Stimulated activated memory B cell treated with anti-CD40 and anti-IgM and Interleukin-4, amounts not matched to agents 10 μg/mL and 1 μg/mL and 100 μg/mL, for 72 hours (primary cell): Measurements from ENCODE around the gene CRAT.

Experiments used
- ATAC-seq: fragments of 150-1000 bp; cut with Tn5 transposase; 2 replicates; pipeline ENCODE4 v1.10.0; 2021
- H3K27ac Mint-ChIP-seq: one replicate; pipeline ENCODE4 v1.8.0; 2022; ENCODE audit warnings: mild to moderate bottlenecking, mixed read lengths
- H3K27me3 Mint-ChIP-seq: one replicate; pipeline ENCODE4 v1.8.0; 2022; ENCODE audit warnings: mixed read lengths
- H3K36me3 Mint-ChIP-seq: one replicate; pipeline ENCODE4 v1.8.0; 2022; ENCODE audit warnings: mixed read lengths
- H3K4me1 Mint-ChIP-seq: one replicate; pipeline ENCODE4 v1.8.0; 2022; ENCODE audit warnings: mixed read lengths
- H3K4me3 Mint-ChIP-seq: one replicate; pipeline ENCODE4 v1.8.0; 2022; ENCODE audit warnings: mild to moderate bottlenecking, moderate library complexity, mixed read lengths
- H3K9me3 Mint-ChIP-seq: one replicate; pipeline ENCODE4 v1.8.0; 2022; ENCODE audit warnings: mixed read lengths

CRAT gene

GRCh38 chr9:129071526-129072126 lies 39.0 kb downstream of the CRAT start:
- Mint-ChIP-seq H3K4me1 (peaks cover 23% of the 10 kb centered on the region), H3K4me3 (no peak overlapping the region), H3K27ac (no peak overlapping the region), H3K36me3 (peaks cover 16% of the 10 kb centered on the region), H3K9me3 (no peaks in the 10 kb centered on the region), H3K27me3 (no peaks in the 10 kb centered on the region)
- no peak for ATAC-seq

GRCh38 chr9:129070696-129071525 lies 39.7 kb downstream of the CRAT start:
- Mint-ChIP-seq H3K36me3 (peaks cover 20% of the 10 kb centered on the region), H3K27me3 (no peaks in the 10 kb centered on the region), H3K27ac (no peak overlapping the region), H3K4me1 (peaks cover 23% of the 10 kb centered on the region), H3K9me3 (no peaks in the 10 kb centered on the region), H3K4me3 (no peak overlapping the region)
- no peak for ATAC-seq

- H3K4me3 Mint-ChIP-seq = no peak overlapping the region
- no peaks in the 10 kb centered on the region for H3K27me3 Mint-ChIP-seq
- H3K9me3 Mint-ChIP-seq = no peaks in the 10 kb centered on the region
- peak overlapping the region; percentile 88 for H3K27ac Mint-ChIP-seq
- ATAC-seq = no peak
- peaks cover 23% of the 10 kb centered on the region for H3K4me1 Mint-ChIP-seq
- peaks cover 25% of the 10 kb centered on the region for H3K36me3 Mint-ChIP-seq
These were observed 40.5 kb downstream of the CRAT start for GRCh38 chr9:129069862-129070641.

- H3K27ac Mint-ChIP-seq = peak overlapping the region; percentile 88
- peak; percentile 95 for ATAC-seq
- H3K9me3 Mint-ChIP-seq = no peaks in the 10 kb centered on the region
These were observed 41.4 kb downstream of the CRAT start for GRCh38 chr9:129068990-129069861.

GRCh38 chr9:129068110-129068509 lies 42.5 kb downstream of the CRAT start:
- ATAC-seq = no peak
- Mint-ChIP-seq H3K27me3 (no peaks in the 10 kb centered on the region), H3K9me3 (no peaks in the 10 kb centered on the region), H3K4me1 (peaks cover 23% of the 10 kb centered on the region), H3K4me3 (no peak overlapping the region), H3K36me3 (peaks cover 33% of the 10 kb centered on the region), H3K27ac (peak overlapping the region; percentile 88)

More at GRCh38 chr9:129068990-129069861, 41.4 kb downstream of the CRAT start:
- peak overlapping the region; percentile 61 for H3K4me3 Mint-ChIP-seq
- no peaks in the 10 kb centered on the region for H3K27me3 Mint-ChIP-seq
- peaks cover 25% of the 10 kb centered on the region for H3K36me3 Mint-ChIP-seq
- H3K4me1 Mint-ChIP-seq = peaks cover 23% of the 10 kb centered on the region

- no peak for ATAC-seq
- Mint-ChIP-seq H3K27ac (no peak overlapping the region), H3K4me3 (no peak overlapping the region), H3K9me3 (no peaks in the 10 kb centered on the region), H3K4me1 (peaks cover 15% of the 10 kb centered on the region), H3K27me3 (no peaks in the 10 kb centered on the region), H3K36me3 (peaks cover 33% of the 10 kb centered on the region)
These were observed 46.1 kb downstream of the CRAT start for GRCh38 chr9:129064499-129064908.

- Mint-ChIP-seq H3K36me3 (peaks cover 35% of the 10 kb centered on the region), H3K9me3 (no peaks in the 10 kb centered on the region), H3K4me3 (no peak overlapping the region), H3K27ac (no peak overlapping the region), H3K27me3 (no peaks in the 10 kb centered on the region), H3K4me1 (peaks cover under 1% of the 10 kb centered on the region)
- ATAC-seq = no peak
These were observed 47.5 kb downstream of the CRAT start for GRCh38 chr9:129063061-129063460.

GRCh38 chr9:129060991-129061390 lies 49.6 kb downstream of the CRAT start:
- Mint-ChIP-seq H3K27me3 (no peaks in the 10 kb centered on the region), H3K9me3 (no peaks in the 10 kb centered on the region), H3K4me3 (no peak overlapping the region), H3K36me3 (peaks cover 28% of the 10 kb centered on the region), H3K4me1 (no peaks in the 10 kb centered on the region), H3K27ac (no peak overlapping the region)
- no peak for ATAC-seq

- Mint-ChIP-seq H3K4me3 (no peak overlapping the region), H3K4me1 (no peaks in the 10 kb centered on the region), H3K27me3 (no peaks in the 10 kb centered on the region), H3K27ac (no peak overlapping the region), H3K9me3 (no peaks in the 10 kb centered on the region), H3K36me3 (peaks cover 22% of the 10 kb centered on the region)
- no peak for ATAC-seq
These were observed 50.5 kb downstream of the CRAT start for GRCh38 chr9:129059796-129060785.

- Mint-ChIP-seq H3K4me1 (no peaks in the 10 kb centered on the region), H3K9me3 (no peaks in the 10 kb centered on the region), H3K4me3 (no peak overlapping the region), H3K27ac (no peak overlapping the region), H3K36me3 (peaks cover 29% of the 10 kb centered on the region), H3K27me3 (no peaks in the 10 kb centered on the region)
- ATAC-seq = no peak
These were observed 51.4 kb downstream of the CRAT start for GRCh38 chr9:129058965-129059795.

GRCh38 chr9:129054163-129054851 lies 56.3 kb downstream of the CRAT start:
- no peak for ATAC-seq
- Mint-ChIP-seq H3K4me1 (no peaks in the 10 kb centered on the region), H3K36me3 (peaks cover 42% of the 10 kb centered on the region), H3K9me3 (no peaks in the 10 kb centered on the region), H3K4me3 (no peak overlapping the region), H3K27ac (no peak overlapping the region), H3K27me3 (no peaks in the 10 kb centered on the region)

- no peaks in the 10 kb centered on the region for H3K9me3 Mint-ChIP-seq
- no peak overlapping the region for H3K4me3 Mint-ChIP-seq
- peaks cover 47% of the 10 kb centered on the region for H3K36me3 Mint-ChIP-seq
- no peak for ATAC-seq
- no peak overlapping the region for H3K27ac Mint-ChIP-seq
- no peaks in the 10 kb centered on the region for H3K27me3 Mint-ChIP-seq
- H3K4me1 Mint-ChIP-seq = no peaks in the 10 kb centered on the region
These were observed 57.6 kb downstream of the CRAT start for GRCh38 chr9:129053020-129053419.

- no peaks in the 10 kb centered on the region for H3K4me1 Mint-ChIP-seq
- H3K36me3 Mint-ChIP-seq = peaks cover 51% of the 10 kb centered on the region
- H3K9me3 Mint-ChIP-seq = no peaks in the 10 kb centered on the region
- no peak for ATAC-seq
- no peak overlapping the region for H3K27ac Mint-ChIP-seq
- no peaks in the 10 kb centered on the region for H3K27me3 Mint-ChIP-seq
- no peak overlapping the region for H3K4me3 Mint-ChIP-seq
These were observed 58.0 kb downstream of the CRAT start for GRCh38 chr9:129052592-129052991.
